IMR-90 (cell line): Measurements from ENCODE around the gene GRIA4. TPM values are rescaled to one million over a fixed set of nuclear protein-coding genes. Genes with fewer than 3 reads are reported as not detected.

Experiments
- ATAC-seq: fragments of 200-7000 bp; cut with Tn5 transposase; 2 replicates; pipeline ENCODE4 v1.9.1; 2020; ENCODE audit warnings: low read depth, mild to moderate bottlenecking, moderate library complexity
- BruUV-seq: library from RNA; stranded (reverse); fragments of 400-500 nt; replicated peaks from 2 replicates; lab custom pipeline; 2021; lab: Mats Ljungman, UMichigan
- CTCF ChIA-PET: fragments of 300-600 bp; formaldehyde crosslinking; extraction: SDS; loops from one replicate; lab custom pipeline; 2021; ENCODE audit warnings: antibody characterized with exemption; lab: Yijun Ruan, JAX
- POLR2A ChIA-PET: fragments of 300-600 bp; sonication (Branson Sonifier 250); formaldehyde crosslinking; loops from one replicate; lab custom pipeline; 2022; ENCODE audit warnings: antibody characterized with exemption; ENCODE audit not compliant: unreplicated experiment; lab: Charles Lee
- DNase-seq: peaks from one replicate; pipeline ENCODE4 v3.0.0; 2013
- H2AFZ ChIP-seq: replicated peaks from 2 replicates; pipeline ENCODE3; 2013; ENCODE audit warnings: low read length, mild to moderate bottlenecking; ENCODE audit not compliant: poor library complexity
- H2AK5ac ChIP-seq: 2 replicates; pipeline ENCODE4 v1.6.1; 2013; ENCODE audit warnings: low read depth, low read length, inconsistent platforms
- H2AK9ac ChIP-seq: replicated peaks from 2 replicates; pipeline ENCODE3; 2013; ENCODE audit warnings: mild to moderate bottlenecking, low read depth, low read length, moderate library complexity; ENCODE audit not compliant: poor library complexity
- H2BK120ac ChIP-seq: 2 replicates; pipeline ENCODE4 v1.6.1; 2013; ENCODE audit warnings: low read depth, low read length, inconsistent platforms
- H2BK15ac ChIP-seq: 3 replicates; pipeline ENCODE4 v1.6.1; 2013; ENCODE audit warnings: low read depth, low read length, inconsistent platforms
- H2BK20ac ChIP-seq: 2 replicates; pipeline ENCODE4 v1.6.1; 2013; ENCODE audit warnings: low read depth, mild to moderate bottlenecking, inconsistent platforms, low read length, moderate library complexity
- H2BK5ac ChIP-seq: 2 replicates; pipeline ENCODE4 v1.6.1; 2013; ENCODE audit warnings: mild to moderate bottlenecking, low read depth, low read length, inconsistent platforms; ENCODE audit not compliant: poor library complexity, severe bottlenecking
- H3K14ac ChIP-seq: replicated peaks from 2 replicates; pipeline ENCODE4 v1.6.1; 2013; ENCODE audit warnings: low read depth, low read length, inconsistent platforms
- H3K18ac ChIP-seq: 2 replicates; pipeline ENCODE4 v1.6.1; 2013; ENCODE audit warnings: low read depth, low read length, control low read depth
- H3K23ac ChIP-seq: 2 replicates; pipeline ENCODE4 v1.6.1; 2013; ENCODE audit warnings: low read depth, low read length, inconsistent platforms
- H3K27ac ChIP-seq: 2 replicates; pipeline ENCODE4 v1.5.1; 2013; ENCODE audit warnings: mild to moderate bottlenecking, control low read depth, low read length; ENCODE audit not compliant: insufficient read depth
- H3K27me3 ChIP-seq: 2 replicates; pipeline ENCODE4 v1.6.1; 2013; ENCODE audit warnings: low read length; ENCODE audit not compliant: control insufficient read depth, insufficient read depth
- H3K36me3 ChIP-seq: 2 replicates; pipeline ENCODE4 v1.6.1; 2013; ENCODE audit warnings: low read length, mixed read lengths; ENCODE audit not compliant: control insufficient read depth, insufficient read depth
- H3K4ac ChIP-seq: 2 replicates; pipeline ENCODE4 v1.6.1; 2013; ENCODE audit warnings: low read depth, low read length, inconsistent platforms
- H3K4me1 ChIP-seq: 2 replicates; pipeline ENCODE4 v1.6.1; 2013; ENCODE audit warnings: low read length, mixed read lengths; ENCODE audit not compliant: control insufficient read depth, insufficient read depth
- H3K4me2 ChIP-seq: 2 replicates; pipeline ENCODE4 v1.6.1; 2013; ENCODE audit warnings: low read depth, mild to moderate bottlenecking, control low read depth, low read length, moderate library complexity
- H3K4me3 ChIP-seq: 2 replicates; pipeline ENCODE4 v1.5.1; 2013; ENCODE audit warnings: low read depth, mild to moderate bottlenecking, control low read depth, low read length, moderate library complexity; ENCODE audit not compliant: insufficient read depth
- H3K56ac ChIP-seq: 2 replicates; pipeline ENCODE4 v1.6.1; 2013; ENCODE audit warnings: low read length, inconsistent platforms; ENCODE audit not compliant: insufficient read depth; ENCODE audit errors: extremely low read depth
- H3K79me1 ChIP-seq, 2 experiments: 2 replicates each; pipeline ENCODE4 v1.6.1; 2013; ENCODE audit warnings: low read length in 2 of 2, inconsistent platforms in 1 of 2, low read depth in 1 of 2
- H3K9ac ChIP-seq: 2 replicates; pipeline ENCODE4 v1.6.1; 2013; ENCODE audit warnings: low read depth, low read length, control low read depth
- H3K9me1 ChIP-seq: 2 replicates; pipeline ENCODE4 v1.6.1; 2013; ENCODE audit warnings: low read length, inconsistent platforms; ENCODE audit not compliant: insufficient read depth
- H3K9me3 ChIP-seq: 2 replicates; pipeline ENCODE4 v1.6.1; 2013; ENCODE audit warnings: low read length; ENCODE audit not compliant: control insufficient read depth, insufficient read depth
- H4K20me1 ChIP-seq: 2 replicates; pipeline ENCODE4 v1.6.1; 2013; ENCODE audit warnings: low read length, inconsistent platforms; ENCODE audit not compliant: insufficient read depth
- H4K5ac ChIP-seq: 2 replicates; pipeline ENCODE4 v1.6.1; 2013; ENCODE audit warnings: mild to moderate bottlenecking, low read depth, low read length, control low read depth
- H4K8ac ChIP-seq, 2 experiments: 2 replicates each; pipeline ENCODE4 v1.6.1; 2013; ENCODE audit warnings: low read depth in 2 of 2, low read length in 2 of 2, control low read depth in 1 of 2, inconsistent platforms in 1 of 2
- H4K91ac ChIP-seq: 2 replicates; pipeline ENCODE4 v1.6.1; 2013; ENCODE audit warnings: low read depth, low read length, inconsistent platforms; ENCODE audit not compliant: insufficient read depth
- BHLHE40 ChIP-seq: fragments of 150-350 bp; IDR thresholded peaks from 2 replicates; pipeline ENCODE4 v1.6.1; 2016; ENCODE audit warnings: mild to moderate bottlenecking, low read depth, low read length
- CTCF ChIP-seq: conservative IDR thresholded peaks from 2 replicates; pipeline ENCODE4 v1.5.1; 2012; ENCODE audit warnings: mild to moderate bottlenecking, low read depth, low read length, improper control_type of control experiment
- ELK1 ChIP-seq: fragments of 150-350 bp; IDR thresholded peaks from 2 replicates; pipeline ENCODE4 v1.6.1; 2016; ENCODE audit warnings: low read depth, mild to moderate bottlenecking, low read length, moderate library complexity, borderline replicate concordance
- FOS ChIP-seq: fragments of 150-350 bp; IDR thresholded peaks from 2 replicates; pipeline ENCODE4 v1.6.1; 2016; ENCODE audit warnings: low read depth, low read length
- MAFK ChIP-seq: IDR thresholded peaks from 2 replicates; pipeline ENCODE4 v1.6.1; 2012; ENCODE audit warnings: low read depth, low read length, improper control_type of control experiment
- NFE2L2 ChIP-seq: fragments of 150-350 bp; IDR thresholded peaks from 2 replicates; pipeline ENCODE4 v1.6.1; 2016; ENCODE audit warnings: low read depth, mild to moderate bottlenecking, low read length
- WGBS, 2 experiments: methylation state at CpG; one replicate each; pipeline versions ENCODE4 v1.1.5 to v1.1.7; 2013; ENCODE audit warnings: missing lambda C conversion rate in 2 of 2; ENCODE audit not compliant: insufficient read length in 1 of 2; ENCODE audit errors: extremely low coverage in 2 of 2; 5-methylcytosine and 5-hydroxymethylcytosine counted together
- dilution Hi-C: fragments of 300-500 bp; cut with HindIII; formaldehyde crosslinking; loops from one replicate; pipeline ENCODE4 v1.14.3; 2018; ENCODE audit warnings: low sequenced_read_pairs; ENCODE audit not compliant: unreplicated experiment
- in situ Hi-C: fragments of 300-500 bp; cut with MboI; formaldehyde crosslinking; loops from 3 replicates; pipeline ENCODE4 v1.14.3; 2019; ENCODE audit warnings: low sequenced_read_pairs, inconsistent platforms, mixed read lengths
- intact Hi-C: fragments of 100-400 bp; cut with micrococcal nuclease; formaldehyde crosslinking; loops from 2 replicates; pipeline ENCODE4 v1.10.0; 2022
- polyA plus RNA-seq, 3 experiments: library from polyadenylated mRNA; depleted of rRNA; stranded (reverse); fragments of >200 nt; gene quantifications; 2 replicates each; pipeline ENCODE4 v1.2.3, GENCODE V29; 2012; ENCODE audit warnings: low replicate concordance in 1 of 3
- total RNA-seq: library from RNA; depleted of rRNA; stranded (reverse); fragments of >200 nt; gene quantifications from 2 replicates; pipeline ENCODE4 v1.2.3, GENCODE V29; 2012

Gene GRIA4
- total and polyA plus RNA-seq, 2 of the 4 experiments (the other 2 are of a cell fraction) = 0.36 to 1.0 TPM

GRCh38 chr11:105719073-105719822 lies 109.4 kb downstream of the GRIA4 start:
- DNase-seq = peak; percentile 92
- no peak overlapping the region for H2AK5ac ChIP-seq
- H3K23ac ChIP-seq = no peak overlapping the region
- H2BK20ac ChIP-seq = no peak overlapping the region
- 0% methylated on average over 1 of the region's 11 CpGs; no CpG with 5 or more reads in 1 of the 2 experiments for WGBS, 2 experiments
- no peaks in the 10 kb centered on the region for H3K27me3 ChIP-seq
- no peaks in the 10 kb centered on the region for H3K9me3 ChIP-seq
- dilution Hi-C loops (no loop called here), intact Hi-C loops (no loop called here), in situ Hi-C loops (no loop called here)
- H3K9ac ChIP-seq = no peak overlapping the region
- peak overlapping the region; percentile 9; the same call in 1 of the 2 replicates for H2BK120ac ChIP-seq
- no peak overlapping the region for H3K18ac ChIP-seq
- H4K91ac ChIP-seq = no peak overlapping the region
- H3K4me2 ChIP-seq = peak overlapping the region; percentile 9; the same call in 1 of the 2 replicates
- CTCF ChIA-PET = interaction anchor here (0.7 to 1.1 kb wide), 4 partner anchors 9 to 46 kb away, joined by 3 to 4 read pairs (median 4); no protein-coding TSS in a partner anchor
- H3K4me3 ChIP-seq = no peak overlapping the region
- no peaks in the 10 kb centered on the region for H3K36me3 ChIP-seq
- no TSS peak for BruUV-seq
- H3K9me1 ChIP-seq = no peaks in the 10 kb centered on the region
- H4K20me1 ChIP-seq = no peaks in the 10 kb centered on the region
- no peak overlapping the region for H4K5ac ChIP-seq
- no peak overlapping the region for H2AK9ac ChIP-seq
- H2AFZ ChIP-seq = no peak overlapping the region
- no peaks in the 10 kb centered on the region for H3K4me1 ChIP-seq
- no peaks in the 10 kb centered on the region for H3K79me1 ChIP-seq
- POLR2A ChIA-PET = no interaction called here
- H3K27ac ChIP-seq = no peak overlapping the region
- H2BK15ac ChIP-seq = no peak overlapping the region; the same call in 2 of the 3 replicates
- no peak overlapping the region for H3K56ac ChIP-seq
- H4K8ac ChIP-seq = no peak overlapping the region
- ATAC-seq = peak; percentile 93
- H3K4ac ChIP-seq = no peak overlapping the region
- no peak overlapping the region for H2BK5ac ChIP-seq
- H3K14ac ChIP-seq = no peak overlapping the region
- TF ChIP-seq NFE2L2 (0 out of 2 replicates have a peak, but pooled peaks have one; percentile 4), BHLHE40 (0 out of 2 replicates have a peak, but pooled peaks have one; percentile 10), MAFK (peak; percentile 68), FOS (peak; percentile 72), ELK1 (no peak), CTCF (no peak)
